Measurements from ENCODE around the gene ATOH8. TPM values are rescaled to one million over a fixed set of nuclear protein-coding genes. Genes with fewer than 3 reads are reported as not detected.
A peak's percentile ranks its signal among the peaks of the same experiment; 100 is the strongest.

Gene ATOH8
- polyA plus RNA-seq, 2 of the 4 experiments (the other 2 are of a cell fraction), result 1.8 to 20.0 TPM

DNA sequence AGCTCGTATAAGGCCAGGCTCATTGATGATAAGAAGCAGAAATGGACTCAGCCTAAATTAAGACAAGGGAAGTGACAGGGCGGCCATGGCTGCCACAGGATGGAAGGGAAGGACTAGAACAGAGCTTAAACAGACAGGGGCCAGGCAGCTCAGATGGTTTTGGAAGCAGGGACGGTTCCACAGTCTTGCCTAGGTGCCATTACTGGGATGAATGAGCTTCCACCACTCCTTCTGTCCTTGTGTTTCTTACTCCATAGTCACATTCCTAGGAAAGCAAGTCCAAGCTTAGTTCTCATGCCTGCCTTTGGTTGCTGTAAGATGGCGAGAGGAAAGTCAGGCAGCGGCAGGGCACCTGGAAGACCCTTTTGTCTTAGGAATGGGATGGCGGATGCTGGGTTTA is 47.7 kb upstream of the ATOH8 start:
- Histone ChIP-seq H3K9me3 (no peaks in the 10 kb centered on the region), H3K4me2 (peak overlapping the region; percentile 61), H3K4me3 (no peak overlapping the region), H3K27ac (peak overlapping the region; percentile 84), H3K4me1 (peaks cover 68% of the 10 kb centered on the region)
- no peak for ATAC-seq
- DNase-seq (ENCODE audit: low read depth in 1 of 2, low spot score in 1 of 2), result no peak
- FAIRE-seq, result no peak
- CTCF ChIA-PET, result interaction anchor here (1.0 to 16.3 kb wide), 22 partner anchors 11 to 485 kb away, joined by 3 to 241 read pairs (median 11); partner anchors contain the start of genes GNLY and SFTPB
- POLR2A ChIA-PET, result no interaction called here
- TF ChIP-seq FOSB (CRISPR knock-in tag; IDR thresholded peaks at IDR 0.05) (no peak), MAZ (IDR thresholded peaks at IDR 0.05; ENCODE audit: borderline replicate concordance, low read depth, low read length) (no peak), HDAC2 (IDR thresholded peaks at IDR 0.05) (no peak), HEYL (CRISPR knock-in tag; IDR thresholded peaks at IDR 0.05) (no peak), KDM5A (IDR thresholded peaks at IDR 0.05) (no peak), MYC (IDR thresholded peaks at IDR 0.05; ENCODE audit: borderline replicate concordance, low read length) (no peak), NR3C1 (IDR thresholded peaks at IDR 0.05) (no peak), RFX5 (IDR thresholded peaks at IDR 0.05) (no peak), CBX8 (IDR thresholded peaks at IDR 0.05) (no peak), NPAS2 (CRISPR knock-in tag; IDR thresholded peaks at IDR 0.05; ENCODE audit: borderline replicate concordance) (no peak), FOXS1 (CRISPR knock-in tag; IDR thresholded peaks at IDR 0.05) (no peak), EHF (CRISPR knock-in tag; IDR thresholded peaks at IDR 0.05) (no peak), NFE2L2 (conservative IDR thresholded peaks at IDR 0.05; ENCODE audit: low read length) (no peak), HOXA7 (CRISPR knock-in tag; IDR thresholded peaks at IDR 0.05) (no peak), EP300 (IDR thresholded peaks at IDR 0.05) (no peak), FOSL2 (IDR thresholded peaks at IDR 0.05) (no peak), FOSL2 (CRISPR knock-in tag; IDR thresholded peaks at IDR 0.05) (no peak)
- TF ChIP-seq, protein P1, sequence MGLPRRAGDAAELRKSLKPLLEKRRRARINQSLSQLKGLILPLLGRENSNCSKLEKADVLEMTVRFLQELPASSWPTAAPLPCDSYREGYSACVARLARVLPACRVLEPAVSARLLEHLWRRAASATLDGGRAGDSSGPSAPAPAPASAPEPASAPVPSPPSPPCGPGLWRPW (IDR thresholded peaks at IDR 0.05), result no peak
- 91% methylated on average over 6 of the region's 6 CpGs for WGBS (ENCODE audit: missing lambda C conversion rate)

GRCh38 chr2:85706599-85707296 is 47.0 kb upstream of the ATOH8 start:
- ChIA-PET POLR2A (interaction anchor here (1.2 kb wide), 1 partner anchor 69 kb away, joined by 4 read pairs; no protein-coding TSS in a partner anchor), CTCF (interaction anchor here (0.6 to 16.3 kb wide), 41 partner anchors 11 to 485 kb away, joined by 3 to 241 read pairs (median 6); partner anchors contain the start of gene GNLY)
- Histone ChIP-seq H3K9me3 (no peaks in the 10 kb centered on the region), H3K4me2 (peak overlapping the region; percentile 48), H3K27ac (peak overlapping the region; percentile 84; a peak in 5 of 6 replicates), H3K4me1 (peaks cover 61% of the 10 kb centered on the region), H3K4me3 (no peak overlapping the region)
- 73% methylated on average over 10 of the region's 10 CpGs for WGBS (ENCODE audit: missing lambda C conversion rate)
- FAIRE-seq (no peak), DNase-seq (ENCODE audit: low read depth in 1 of 2, low spot score in 1 of 2) (no peak), ATAC-seq (peak; percentile 7 to 34; a peak in 3 of 6 replicates)
- TF ChIP-seq ZSCAN20 (CRISPR knock-in tag; IDR thresholded peaks at IDR 0.05) (no peak), HMGXB4 (CRISPR knock-in tag; IDR thresholded peaks at IDR 0.05; ENCODE audit: borderline replicate concordance) (no peak), JUNB (IDR thresholded peaks at IDR 0.05) (no peak), HOXB5 (CRISPR knock-in tag; IDR thresholded peaks at IDR 0.05) (no peak), MYC (IDR thresholded peaks at IDR 0.05; ENCODE audit: borderline replicate concordance, low read length) (no peak), RCOR1 (IDR thresholded peaks at IDR 0.05; ENCODE audit: low read depth, low read length) (no peak), HEYL (CRISPR knock-in tag; IDR thresholded peaks at IDR 0.05) (no peak), JUN (IDR thresholded peaks at IDR 0.05) (no peak), EP300 (IDR thresholded peaks at IDR 0.05) (no peak), HOXB13 (CRISPR knock-in tag; IDR thresholded peaks at IDR 0.05; ENCODE audit: low read depth) (no peak), EHF (CRISPR knock-in tag; IDR thresholded peaks at IDR 0.05) (no peak), BCL3 (IDR thresholded peaks at IDR 0.05) (no peak), ESRRA (IDR thresholded peaks at IDR 0.05; ENCODE audit: borderline replicate concordance, low read length) (no peak), CTCF (IDR thresholded peaks at IDR 0.05) (no peak), TP53 (CRISPR knock-in tag; IDR thresholded peaks at IDR 0.05) (no peak), ZFP36 (IDR thresholded peaks at IDR 0.05; ENCODE audit: borderline replicate concordance, partially characterized antibody) (no peak), HOXA7 (CRISPR knock-in tag; IDR thresholded peaks at IDR 0.05) (no peak)
- TF ChIP-seq, protein P2, sequence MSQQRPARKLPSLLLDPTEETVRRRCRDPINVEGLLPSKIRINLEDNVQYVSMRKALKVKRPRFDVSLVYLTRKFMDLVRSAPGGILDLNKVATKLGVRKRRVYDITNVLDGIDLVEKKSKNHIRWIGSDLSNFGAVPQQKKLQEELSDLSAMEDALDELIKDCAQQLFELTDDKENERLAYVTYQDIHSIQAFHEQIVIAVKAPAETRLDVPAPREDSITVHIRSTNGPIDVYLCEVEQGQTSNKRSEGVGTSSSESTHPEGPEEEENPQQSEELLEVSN (IDR thresholded peaks at IDR 0.05; ENCODE audit: borderline replicate concordance, low read depth), result no peak
- TF ChIP-seq, protein P3, sequence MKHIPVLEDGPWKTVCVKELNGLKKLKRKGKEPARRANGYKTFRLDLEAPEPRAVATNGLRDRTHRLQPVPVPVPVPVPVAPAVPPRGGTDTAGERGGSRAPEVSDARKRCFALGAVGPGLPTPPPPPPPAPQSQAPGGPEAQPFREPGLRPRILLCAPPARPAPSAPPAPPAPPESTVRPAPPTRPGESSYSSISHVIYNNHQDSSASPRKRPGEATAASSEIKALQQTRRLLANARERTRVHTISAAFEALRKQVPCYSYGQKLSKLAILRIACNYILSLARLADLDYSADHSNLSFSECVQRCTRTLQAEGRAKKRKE (CRISPR knock-in tag; IDR thresholded peaks at IDR 0.05; ENCODE audit: low read depth), result no peak

Data from A549 (cell line).